ENCODE data around the gene CPT1C.
A peak's percentile ranks its signal among the peaks of the same experiment; 100 is the strongest.
"Not testable (repeated sequence)": the region's sequence is repeated elsewhere in the genome, so short reads cannot be mapped to it uniquely, and the experiment has no call there.

The CPT1C gene

GRCh38 chr19:49710372-49710951, 19.5 kb downstream of the CPT1C start:
- no peak for DNase-seq

- DNase-seq, result no peak
Measured at GRCh38 chr19:49712397-49712859, 21.5 kb downstream of the CPT1C start.

DNA sequence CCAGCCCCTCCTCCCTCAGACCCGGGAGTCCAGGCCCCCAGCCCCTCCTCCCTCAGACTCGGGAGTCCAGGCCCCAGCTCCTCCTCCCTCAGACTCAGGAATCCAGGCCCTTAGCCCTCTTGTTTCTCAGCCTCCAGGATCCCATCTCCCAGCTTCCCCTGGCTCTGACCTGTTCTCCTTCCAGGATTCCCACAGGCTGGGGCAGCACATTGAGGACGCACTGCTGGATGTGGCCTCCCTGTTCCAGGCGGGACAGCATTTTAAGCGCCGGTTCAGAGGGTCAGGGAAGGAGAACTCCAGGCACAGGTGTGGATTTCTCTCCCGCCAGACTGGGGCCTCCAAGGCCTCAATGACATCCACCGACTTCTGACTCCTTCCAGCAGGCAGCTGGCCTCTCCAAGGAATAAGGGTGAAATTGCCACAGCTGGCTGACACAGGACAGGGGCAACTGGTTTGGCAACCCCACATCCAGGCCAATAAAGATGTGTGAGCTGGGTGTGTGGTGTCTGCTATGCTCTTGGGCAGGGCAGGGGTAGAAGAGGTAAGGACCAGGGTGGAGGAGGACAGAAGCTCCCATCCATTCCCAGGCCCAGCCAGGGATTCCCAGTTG, 22.4 kb downstream of the CPT1C start:
- DNase-seq, result no peak

- no peak for DNase-seq
Measured at GRCh38 chr19:49716154-49716553, 25.2 kb downstream of the CPT1C start.

GRCh38 chr19:49718511-49718910, 27.6 kb downstream of the CPT1C start:
- no peak for DNase-seq

DNA sequence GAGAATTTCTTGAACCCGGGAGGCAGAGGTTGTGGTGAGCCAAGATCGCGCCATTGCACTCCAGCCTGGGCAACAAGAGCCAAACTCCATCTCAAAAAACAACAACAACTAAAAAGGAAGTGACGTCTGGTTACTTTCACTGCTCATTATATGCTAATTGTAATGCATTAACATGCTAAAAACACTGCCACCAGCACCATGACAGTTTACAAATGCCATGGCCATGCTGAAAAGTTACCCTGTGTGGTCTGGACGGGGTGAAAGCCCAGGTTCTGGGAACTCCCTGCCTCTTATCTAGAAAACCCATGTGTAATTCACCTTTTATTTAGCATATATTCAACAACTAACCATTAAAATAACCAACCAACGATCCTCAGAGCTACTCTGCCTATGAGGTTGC, 28.1 kb downstream of the CPT1C start:
- DNase-seq, result no peak

GRCh38 chr19:49719420-49719819, 28.5 kb downstream of the CPT1C start:
- not testable (repeated sequence) for DNase-seq

GRCh38 chr19:49727217-49728030, 36.5 kb downstream of the CPT1C start:
- no peak for DNase-seq

GRCh38 chr19:49730166-49730565, 39.2 kb downstream of the CPT1C start:
- no peak for DNase-seq

DNA sequence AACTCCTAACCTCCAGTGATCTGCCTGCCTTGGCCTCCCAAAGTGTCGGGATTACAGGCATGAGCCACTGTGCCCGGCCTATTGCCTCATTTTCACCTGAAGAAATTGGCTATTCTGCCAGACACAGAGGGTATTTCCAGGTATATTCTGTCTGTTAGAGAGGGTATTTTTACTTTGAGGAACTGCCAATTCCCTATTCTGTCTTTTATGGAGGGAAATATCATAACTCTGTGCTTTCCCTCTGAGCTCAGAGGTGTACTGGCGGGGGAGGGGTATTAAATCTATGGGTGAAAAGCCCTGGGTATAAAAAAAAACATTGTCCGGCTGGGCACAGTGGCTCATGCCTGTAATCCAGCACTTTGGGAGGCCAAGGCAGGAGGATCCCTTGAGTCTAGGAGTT, 47.4 kb downstream of the CPT1C start:
- no peak for DNase-seq

GRCh38 chr19:49739098-49739497, 48.2 kb downstream of the CPT1C start:
- DNase-seq, result no peak

DNA sequence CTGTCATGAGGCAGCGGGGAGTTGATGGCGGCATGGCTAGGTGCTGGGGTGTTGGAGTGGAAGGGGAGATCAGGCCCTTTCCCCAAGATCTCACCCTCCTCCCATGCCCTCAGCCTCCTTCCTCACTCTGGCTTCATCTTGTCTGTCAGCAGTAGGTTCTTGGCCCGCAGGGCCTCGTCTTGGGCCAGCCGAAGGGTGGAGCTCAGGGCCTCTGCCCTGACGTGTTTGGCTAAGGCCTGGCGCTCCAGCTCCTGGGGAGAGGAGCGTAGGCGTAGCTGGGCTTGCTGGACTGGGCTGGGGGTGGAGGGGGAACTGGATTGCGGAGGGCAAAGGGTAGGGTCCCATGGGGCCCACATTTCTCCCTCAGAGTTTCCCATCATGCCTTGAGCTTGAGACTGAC, 49.0 kb downstream of the CPT1C start:
- no peak for DNase-seq

DNA sequence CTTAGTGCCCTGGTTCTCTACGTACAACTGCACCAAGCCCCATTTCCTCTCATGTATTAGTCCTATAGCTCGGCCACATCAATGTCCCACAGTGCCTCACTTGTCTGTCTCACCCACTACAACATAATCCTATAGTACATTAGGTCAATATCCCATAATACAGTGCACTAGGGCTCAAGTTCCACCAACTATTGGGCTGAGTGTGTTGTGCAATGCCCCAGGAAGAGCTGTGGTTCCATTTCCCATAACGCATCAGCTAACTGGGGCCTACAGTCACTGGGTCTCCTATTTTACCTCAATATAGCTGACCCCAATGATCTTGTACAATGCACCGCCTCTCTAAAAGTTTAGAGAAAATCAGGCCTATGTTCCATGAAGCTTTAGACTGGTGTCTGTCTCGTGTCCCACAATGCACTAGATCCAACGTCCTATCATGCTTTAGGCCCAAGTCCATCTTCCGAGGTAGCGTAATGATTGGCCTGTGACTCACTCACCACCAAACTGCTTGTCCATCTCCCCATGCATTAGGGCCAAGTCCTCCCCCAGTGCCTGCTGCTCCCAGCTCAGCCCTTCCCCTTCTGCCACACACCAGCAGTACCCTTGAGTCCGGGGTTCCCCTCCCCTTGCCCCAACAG, 50.4 kb downstream of the CPT1C start:
- no peak for DNase-seq

DNA sequence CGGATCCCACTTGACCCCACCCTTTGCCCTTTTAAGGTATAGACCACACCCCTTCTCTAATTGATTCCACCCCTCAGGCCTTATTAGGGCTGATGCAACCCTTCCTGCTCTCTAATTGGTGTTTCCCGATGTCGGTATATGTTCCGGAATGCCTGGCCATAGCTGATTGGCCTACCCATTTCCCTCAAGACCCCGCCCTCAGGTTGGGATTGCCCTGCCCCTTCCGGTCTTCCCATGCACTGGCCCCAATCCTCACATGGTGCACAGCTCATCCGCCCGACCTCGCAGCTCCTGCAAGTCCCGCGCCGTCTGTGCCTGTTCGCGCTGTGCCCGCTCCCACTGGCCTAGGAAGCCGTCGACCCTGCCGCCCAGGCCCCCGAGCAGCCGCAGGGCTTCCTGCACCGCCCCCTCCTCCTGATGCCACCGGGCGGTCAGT, 54.0 kb downstream of the CPT1C start:
- no peak for DNase-seq

GRCh38 chr19:49746206-49746958, 55.5 kb downstream of the CPT1C start:
- DNase-seq, result no peak

- DNase-seq, result peak in 1 of 3 experiments; percentile 3
Measured at GRCh38 chr19:49749055-49749716, 58.3 kb downstream of the CPT1C start.

DNA sequence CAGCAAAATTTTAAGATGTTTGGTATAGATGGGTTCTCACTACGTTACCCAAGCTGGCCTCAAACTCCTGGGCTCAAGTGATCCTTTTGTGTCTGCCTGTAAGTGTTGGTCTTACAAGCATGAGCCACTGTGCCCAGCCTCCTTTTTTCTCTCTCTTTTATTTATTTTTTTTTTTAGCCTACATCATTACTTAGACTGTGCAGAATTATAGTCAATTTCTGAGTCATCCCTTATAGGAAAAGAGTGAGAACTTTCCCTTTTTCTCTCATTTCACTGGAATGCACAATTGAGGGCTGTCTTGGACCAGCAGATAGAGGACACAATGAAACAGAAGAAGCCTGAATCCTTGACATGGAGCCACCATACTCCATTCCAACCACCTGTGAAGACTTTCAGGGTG, 58.9 kb downstream of the CPT1C start:
- DNase-seq, result no peak

- no peak for DNase-seq
Measured at GRCh38 chr19:49752701-49753100, 61.8 kb downstream of the CPT1C start.

GRCh38 chr19:49755956-49756355, 65.0 kb downstream of the CPT1C start:
- DNase-seq, result no peak

DNA sequence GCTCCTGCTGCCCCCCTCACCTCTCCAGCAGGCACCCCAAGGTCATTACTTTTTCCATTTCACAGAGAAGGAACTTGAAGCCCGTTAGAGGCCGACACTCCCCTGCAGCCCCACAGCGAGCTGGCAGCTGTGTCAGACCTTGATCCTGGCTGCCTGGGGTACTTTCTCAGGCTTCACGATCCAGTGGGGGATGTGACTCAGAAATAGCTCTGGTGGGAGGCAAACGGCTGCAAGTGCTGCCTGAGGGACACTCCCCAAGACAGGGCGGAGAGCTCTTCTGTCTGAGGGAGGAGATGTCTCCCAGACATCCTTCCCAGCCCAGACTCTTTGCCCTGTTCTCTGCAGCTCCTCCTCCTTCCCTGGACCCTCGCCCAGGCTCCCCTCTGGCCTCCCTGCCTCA, 67.4 kb downstream of the CPT1C start:
- no peak for DNase-seq

GRCh38 chr19:49761249-49761624, 70.3 kb downstream of the CPT1C start:
- DNase-seq, result no peak

DNA sequence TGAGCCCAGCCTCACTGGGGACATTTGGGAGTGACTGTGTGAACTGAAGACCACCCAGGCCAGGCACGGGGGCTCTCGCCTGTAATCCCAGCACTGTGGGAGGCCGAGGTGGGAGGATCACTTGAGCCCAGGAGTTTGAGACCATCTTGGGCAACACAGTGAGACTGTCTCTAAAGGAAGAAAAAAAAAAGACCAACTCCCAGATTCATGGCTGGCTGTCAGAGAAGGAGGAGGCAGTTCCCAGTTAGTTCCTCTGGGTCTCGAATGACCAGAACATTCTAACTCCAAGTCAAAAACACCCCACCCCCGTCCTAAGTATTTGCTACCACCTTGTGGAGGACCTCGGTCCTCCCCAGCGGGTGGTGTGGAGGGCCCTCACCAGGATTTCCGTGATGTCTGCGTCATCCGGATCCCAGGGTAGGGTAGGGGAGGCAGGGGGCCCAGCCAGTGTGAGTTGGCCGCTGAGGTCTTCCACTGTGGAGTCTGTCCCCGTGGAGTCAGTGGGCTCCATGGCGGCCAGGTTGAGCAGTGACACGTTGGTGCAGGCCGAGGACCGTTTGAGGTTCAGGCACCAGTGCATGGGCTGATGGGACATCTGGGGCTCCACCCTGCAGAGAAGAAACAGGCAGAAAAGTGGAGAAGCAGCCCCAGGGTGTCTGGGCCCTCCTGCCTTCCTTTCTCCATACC, 70.9 kb downstream of the CPT1C start:
- DNase-seq, result no peak
